ENCODE measurements around the gene OXSR1. TPM values are rescaled to one million over a fixed set of nuclear protein-coding genes. Genes with fewer than 3 reads are reported as not detected.
A peak's percentile ranks its signal among the peaks of the same experiment; 100 is the strongest.
"Not testable (repeated sequence)": the region's sequence is repeated elsewhere in the genome, so short reads cannot be mapped to it uniquely, and the experiment has no call there.

Gene OXSR1
- total RNA-seq, 3 donors from 2014 or later: 40.2 to 44.0 (median 41.9) TPM

GRCh38 chr3:38177181-38177580 lies 11.8 kb downstream of the OXSR1 start:
- intact Hi-C loops (cut with DNase I, micrococcal nuclease): no loop called here
- ATAC-seq: no peak
- Histone ChIP-seq H3K4me3 (no peak overlapping the region), H3K36me3 (ENCODE audit: low read depth) (no peaks in the 10 kb centered on the region), H3K9me3 (no peaks in the 10 kb centered on the region), H3K4me1 (ENCODE audit: low read depth) (no peaks in the 10 kb centered on the region)
- no peak for TF ChIP-seq CTCF (IDR thresholded peaks at IDR 0.05)
- no peak for DNase-seq

DNA sequence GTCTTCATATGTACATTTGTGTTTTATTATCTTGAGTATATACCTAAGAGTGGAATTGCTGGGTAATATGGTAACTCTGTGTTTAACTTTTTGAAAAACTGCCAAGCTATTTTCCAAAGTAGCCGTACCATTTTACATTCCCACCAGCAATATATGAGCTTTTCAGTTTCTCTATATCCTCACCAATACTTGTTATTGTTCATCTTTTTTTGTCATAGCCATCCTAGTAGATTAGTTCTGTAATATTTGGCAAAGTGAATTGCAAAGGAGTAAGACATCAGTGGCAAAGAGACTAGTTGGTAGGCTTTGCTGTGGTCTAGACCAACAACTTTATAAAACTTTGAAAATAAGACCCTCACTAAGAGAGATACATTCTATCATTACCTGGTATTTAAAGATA lies 21.4 kb downstream of the OXSR1 start:
- no peak for ATAC-seq
- TF ChIP-seq CTCF (IDR thresholded peaks at IDR 0.05): no peak
- intact Hi-C loops (cut with DNase I, micrococcal nuclease): no loop called here

DNA sequence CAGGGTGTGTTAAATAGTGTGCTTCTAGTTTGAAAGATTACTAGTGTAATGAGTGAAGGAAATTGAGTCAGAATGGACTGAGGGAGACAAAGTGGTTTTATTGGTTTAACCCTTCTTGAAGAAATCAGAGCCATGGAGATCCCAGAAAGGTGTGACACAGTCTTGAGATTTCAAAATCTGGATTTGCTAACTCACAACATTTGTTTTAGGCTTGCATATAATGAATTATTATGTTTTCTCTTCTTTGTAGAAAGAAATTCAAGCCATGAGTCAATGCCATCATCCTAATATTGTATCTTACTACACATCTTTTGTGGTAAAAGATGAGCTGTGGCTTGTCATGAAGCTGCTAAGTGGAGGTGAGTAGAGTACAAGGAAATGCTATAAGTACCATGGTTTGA lies 25.1 kb downstream of the OXSR1 start:
- Histone ChIP-seq H3K36me3 (ENCODE audit: low read depth) (no peaks in the 10 kb centered on the region), H3K9me3 (no peaks in the 10 kb centered on the region), H3K4me3 (no peak overlapping the region), H3K4me1 (ENCODE audit: low read depth) (no peaks in the 10 kb centered on the region)
- intact Hi-C loops (cut with DNase I, micrococcal nuclease): no loop called here
- TF ChIP-seq CTCF (IDR thresholded peaks at IDR 0.05): no peak
- ATAC-seq (no peak), DNase-seq (no peak)

More for the DNA sequence above, 21.4 kb downstream of the OXSR1 start:
- Histone ChIP-seq H3K4me1 (ENCODE audit: low read depth) (peaks cover 7% of the 10 kb centered on the region), H3K4me3 (no peak overlapping the region), H3K9me3 (no peaks in the 10 kb centered on the region), H3K36me3 (ENCODE audit: low read depth) (no peaks in the 10 kb centered on the region)
- no peak for DNase-seq

- H3K36me3 ChIP-seq (ENCODE audit: low read depth); H3K4me1 ChIP-seq (ENCODE audit: low read depth); DNase-seq; ATAC-seq; H3K4me3 ChIP-seq; intact Hi-C loops (cut with DNase I, micrococcal nuclease); H3K9me3 ChIP-seq: not testable (repeated sequence)
Measured at GRCh38 chr3:38202931-38203330, 37.6 kb downstream of the OXSR1 start.

GRCh38 chr3:38203690-38204089 lies 38.4 kb downstream of the OXSR1 start:
- no peaks in the 10 kb centered on the region for H3K4me1 ChIP-seq (ENCODE audit: low read depth)
- H3K36me3 ChIP-seq (ENCODE audit: low read depth): no peaks in the 10 kb centered on the region
- intact Hi-C loops (cut with DNase I, micrococcal nuclease): no loop called here
- H3K9me3 ChIP-seq: no peaks in the 10 kb centered on the region
- ATAC-seq (no peak), DNase-seq (no peak)
- no peak overlapping the region for H3K4me3 ChIP-seq
- TF ChIP-seq CTCF (IDR thresholded peaks at IDR 0.05): no peak

GRCh38 chr3:38204599-38205471 lies 39.5 kb downstream of the OXSR1 start:
- intact Hi-C loops (cut with DNase I, micrococcal nuclease): no loop called here
- ATAC-seq (peak; percentile 18), DNase-seq (no peak)
- Histone ChIP-seq H3K4me1 (ENCODE audit: low read depth) (no peaks in the 10 kb centered on the region), H3K36me3 (ENCODE audit: low read depth) (no peaks in the 10 kb centered on the region), H3K4me3 (no peak overlapping the region), H3K9me3 (no peaks in the 10 kb centered on the region)
- no peak for TF ChIP-seq CTCF (IDR thresholded peaks at IDR 0.05)
